ENCODE data around the gene GATAD1. TPM values are rescaled to one million over a fixed set of nuclear protein-coding genes. Genes with fewer than 3 reads are reported as not detected.

GATAD1 gene
- polyA plus RNA-seq, 3 donors: 6.6 to 34.1 (median 7.6) TPM

- Histone ChIP-seq H2AFZ (ENCODE audit: insufficient read depth, low read depth, low read length, poor library complexity, severe bottlenecking) (no peak overlapping the region), H3K79me2 (ENCODE audit: insufficient read depth, low read length) (no peaks in the 10 kb centered on the region), H3K27me3 (ENCODE audit: control insufficient read depth in 2 of 2, insufficient read depth in 2 of 2, low read length in 2 of 2) (no peaks in the 10 kb centered on the region), H3K9ac (ENCODE audit: insufficient read depth, low read length, poor library complexity, severe bottlenecking) (no peak overlapping the region), H3K9me3 (replicated peaks in 1 of 2; ENCODE audit: control insufficient read depth in 1 of 2, insufficient read depth in 1 of 2, low read length in 2 of 2) (no peaks in the 10 kb centered on the region), H3K36me3 (replicated peaks in 1 of 2; ENCODE audit: control insufficient read depth in 1 of 2, insufficient read depth in 2 of 2, low read length in 2 of 2) (no peaks in the 10 kb centered on the region), H4K20me1 (ENCODE audit: insufficient read depth, low read length) (no peaks in the 10 kb centered on the region), H3K4me2 (replicated peaks; ENCODE audit: extremely low read depth, low read length, poor library complexity, severe bottlenecking) (no peak overlapping the region), H3K4me1 (ENCODE audit: control insufficient read depth in 1 of 2, insufficient read depth in 2 of 2, low read length in 2 of 2) (no peaks in the 10 kb centered on the region), H3K4me3 (replicated peaks in 1 of 3; ENCODE audit: low read depth in 2 of 3, low read length in 3 of 3) (no peak overlapping the region), H3K27ac (ENCODE audit: low read depth in 1 of 2, low read length in 2 of 2) (no peak overlapping the region)
- Mint-ChIP-seq H3K27ac (no peak overlapping the region), H3K4me3 (no peak overlapping the region), H3K4me1 (peaks cover 5% of the 10 kb centered on the region), H3K36me3 (no peaks in the 10 kb centered on the region), H3K27me3 (ENCODE audit: low read depth in 3 of 3) (peaks cover 0 to 5% (median 1%) of the 10 kb centered on the region in 3 donors), H3K9me3 (peaks cover 0 to 2% (median 0%) of the 10 kb centered on the region in 7 donors)
- intact Hi-C loops (cut with micrococcal nuclease): no loop called here
- no peak for DNase-seq
- 100% methylated on average over 7 of the region's 8 CpGs for WGBS (ENCODE audit: insufficient coverage)
- no peak for TF ChIP-seq CTCF (IDR thresholded peaks at IDR 0.05)
Observed at GRCh38 chr7:92433019-92433418, 14.3 kb upstream of the GATAD1 start.

GRCh38 chr7:92435542-92435941 lies 11.7 kb upstream of the GATAD1 start:
- intact Hi-C loops (cut with micrococcal nuclease): no loop called here
- Histone ChIP-seq H3K4me2 (replicated peaks; ENCODE audit: extremely low read depth, low read length, poor library complexity, severe bottlenecking) (no peak overlapping the region), H3K4me1 (ENCODE audit: control insufficient read depth in 1 of 2, insufficient read depth in 2 of 2, low read length in 2 of 2) (no peaks in the 10 kb centered on the region), H2AFZ (ENCODE audit: insufficient read depth, low read depth, low read length, poor library complexity, severe bottlenecking) (no peak overlapping the region), H4K20me1 (ENCODE audit: insufficient read depth, low read length) (no peaks in the 10 kb centered on the region), H3K27me3 (ENCODE audit: control insufficient read depth in 2 of 2, insufficient read depth in 2 of 2, low read length in 2 of 2) (no peaks in the 10 kb centered on the region), H3K9ac (ENCODE audit: insufficient read depth, low read length, poor library complexity, severe bottlenecking) (no peak overlapping the region), H3K4me3 (replicated peaks in 1 of 3; ENCODE audit: low read depth in 2 of 3, low read length in 3 of 3) (no peak overlapping the region), H3K36me3 (replicated peaks in 1 of 2; ENCODE audit: control insufficient read depth in 1 of 2, insufficient read depth in 2 of 2, low read length in 2 of 2) (no peaks in the 10 kb centered on the region), H3K79me2 (ENCODE audit: insufficient read depth, low read length) (no peaks in the 10 kb centered on the region), H3K27ac (ENCODE audit: low read depth in 1 of 2, low read length in 2 of 2) (no peak overlapping the region), H3K9me3 (replicated peaks in 1 of 2; ENCODE audit: control insufficient read depth in 1 of 2, insufficient read depth in 1 of 2, low read length in 2 of 2) (no peaks in the 10 kb centered on the region)
- WGBS (ENCODE audit: insufficient coverage): no CpG with 5 or more reads among the region's 2 CpGs
- peaks cover 0 to 2% (median 0%) of the 10 kb centered on the region in 7 donors for H3K9me3 Mint-ChIP-seq
- DNase-seq: no peak
- H3K36me3 Mint-ChIP-seq: no peaks in the 10 kb centered on the region
- H3K27ac Mint-ChIP-seq: no peak overlapping the region
- no peak overlapping the region for H3K4me3 Mint-ChIP-seq
- no peak for TF ChIP-seq CTCF (IDR thresholded peaks at IDR 0.05)
- H3K4me1 Mint-ChIP-seq: no peaks in the 10 kb centered on the region
- H3K27me3 Mint-ChIP-seq (ENCODE audit: low read depth in 3 of 3): peaks cover 2 to 5% (median 5%) of the 10 kb centered on the region in 3 donors
